SK-N-SH (cell line): ENCODE measurements around the gene ACVR1B. TPM values are rescaled to one million over a fixed set of nuclear protein-coding genes. Genes with fewer than 3 reads are reported as not detected.
A peak's percentile ranks its signal among the peaks of the same experiment; 100 is the strongest.

ENCODE experiments used
- CTCF ChIA-PET: fragments of 300-600, 350-600 bp; formaldehyde crosslinking; extraction: SDS; loops from one replicate; lab custom pipeline; 2021; lab: Yijun Ruan, JAX
- POLR2A ChIA-PET: fragments of 350-600 bp; sonication (Branson Sonifier 250); formaldehyde crosslinking; extraction: SDS; loops from one replicate; lab custom pipeline; 2020; ENCODE audit warnings: antibody characterized with exemption, inconsistent platforms; lab: Yijun Ruan, JAX
- DNase-seq: peaks from one replicate; pipeline ENCODE4 v3.0.0; 2012
- H2AFZ ChIP-seq: fragments of 200-600 bp; sonication (generic); 2 replicates; pipeline ENCODE4 v1.8.1; 2016; ENCODE audit warnings: antibody characterized with exemption, mild to moderate bottlenecking, low read depth
- H3F3A ChIP-seq: fragments of 200-600 bp; sonication (generic); replicated peaks from 2 replicates; pipeline ENCODE3; 2016; ENCODE audit warnings: antibody characterized with exemption, mild to moderate bottlenecking; ENCODE audit not compliant: insufficient read depth
- H3K27ac ChIP-seq, 2 experiments: fragments of 200-500 bp in 1 of 2; fragments of 200-600 bp in 1 of 2; sonication (Bioruptor generic) in 1 of 2; sonication (generic), shearing (Covaris generic) in 1 of 2; 2 replicates each; pipeline versions ENCODE4 v1.5.1 to v1.6.1; 2014 to 2016; ENCODE audit warnings: low read depth in 2 of 2, inconsistent platforms in 1 of 2, low read length in 1 of 2, mild to moderate bottlenecking in 1 of 2, mixed read lengths in 1 of 2
- H3K27me3 ChIP-seq: fragments of 200-600 bp; sonication (generic), shearing (Covaris generic); 2 replicates; pipeline ENCODE4 v1.6.1; 2016; ENCODE audit warnings: mixed run types; ENCODE audit not compliant: insufficient read depth
- H3K36me3 ChIP-seq, 2 experiments: fragments of 200-500 bp in 1 of 2; fragments of 200-600 bp in 1 of 2; sonication (Bioruptor generic) in 1 of 2; sonication (generic) in 1 of 2; replicated peaks in 1 of 2; 2 replicates each; pipeline versions ENCODE3 to v1.5.1; 2014 to 2016; ENCODE audit warnings: low read length in 1 of 2, mild to moderate bottlenecking in 1 of 2; ENCODE audit not compliant: insufficient read depth in 2 of 2, control insufficient read depth in 1 of 2
- H3K4me1 ChIP-seq, 2 experiments: fragments of 200-500 bp in 1 of 2; fragments of 200-600 bp in 1 of 2; sonication (Bioruptor generic) in 1 of 2; sonication (generic), shearing (Covaris generic) in 1 of 2; 2 replicates each; pipeline versions ENCODE4 v1.5.1 to v1.6.1; 2014 to 2016; ENCODE audit warnings: low read depth in 1 of 2, low read length in 1 of 2, mixed run types in 1 of 2; ENCODE audit not compliant: insufficient read depth in 2 of 2, control insufficient read depth in 1 of 2
- H3K4me2 ChIP-seq: fragments of 200-600 bp; sonication (generic), shearing (Covaris generic); 2 replicates; pipeline ENCODE4 v1.6.1; 2017; ENCODE audit warnings: mixed run types
- H3K4me3 ChIP-seq, 2 experiments: fragments of 200-500 bp in 1 of 2; fragments of 200-600 bp in 1 of 2; sonication (Bioruptor generic) in 1 of 2; sonication (generic), shearing (Covaris generic) in 1 of 2; 2 replicates each; pipeline versions ENCODE4 v1.5.1 to v1.8.1; 2014 to 2016; ENCODE audit warnings: low read depth in 2 of 2, inconsistent platforms in 1 of 2, low read length in 1 of 2, mild to moderate bottlenecking in 1 of 2, mixed read lengths in 1 of 2, moderate library complexity in 1 of 2
- H3K79me2 ChIP-seq: fragments of 200-600 bp; sonication (generic); 2 replicates; pipeline ENCODE4 v1.8.1; 2017; ENCODE audit warnings: mild to moderate bottlenecking; ENCODE audit not compliant: insufficient read depth
- H3K9ac ChIP-seq: fragments of 200-600 bp; sonication (generic); 2 replicates; pipeline ENCODE4 v1.6.1; 2017; ENCODE audit warnings: mixed run types
- H3K9me2 ChIP-seq: fragments of 200-600 bp; sonication (generic); 2 replicates; pipeline ENCODE4 v1.6.1; 2017; ENCODE audit warnings: mixed run types
- H3K9me3 ChIP-seq: fragments of 200-600 bp; sonication (generic); 2 replicates; pipeline ENCODE4 v1.6.1; 2017; ENCODE audit warnings: mixed run types, mild to moderate bottlenecking, moderate library complexity
- H4K20me1 ChIP-seq: fragments of 200-600 bp; sonication (generic); 2 replicates; pipeline ENCODE4 v1.6.1; 2017; ENCODE audit warnings: mild to moderate bottlenecking, mixed run types; ENCODE audit not compliant: insufficient read depth
- GATA2 ChIP-seq: sonication (generic); formaldehyde crosslinking; IDR thresholded peaks from 2 replicates; pipeline ENCODE4 v1.5.0; 2020; ENCODE audit warnings: mild to moderate bottlenecking, missing genetic modification reagents
- JUND ChIP-seq: IDR thresholded peaks from 2 replicates; pipeline ENCODE4 v1.4.0; 2012
- MAX ChIP-seq: IDR thresholded peaks from 2 replicates; pipeline ENCODE4 v1.4.0; 2012; ENCODE audit warnings: low read depth
- RFX5 ChIP-seq: IDR thresholded peaks from 2 replicates; pipeline ENCODE4 v1.6.1; 2012; ENCODE audit warnings: mild to moderate bottlenecking, improper control_type of control experiment, low read length
- SIN3A ChIP-seq: IDR thresholded peaks from 2 replicates; pipeline ENCODE4 v1.6.1; 2012; ENCODE audit warnings: low read depth, mild to moderate bottlenecking, low read length, moderate library complexity, borderline replicate concordance
- SMC3 ChIP-seq: IDR thresholded peaks from 2 replicates; pipeline ENCODE4 v1.6.1; 2012; ENCODE audit warnings: low read depth, low read length, improper control_type of control experiment
- TCF12 ChIP-seq: IDR thresholded peaks from 2 replicates; pipeline ENCODE4 v1.4.0; 2012
- WGBS: methylation state at CpG from one replicate; pipeline ENCODE4 v1.1.6; 2017; ENCODE audit warnings: low lambda C conversion rate; 5-methylcytosine and 5-hydroxymethylcytosine counted together
- polyA plus RNA-seq, 3 experiments: library from polyadenylated mRNA; depleted of rRNA; stranded (reverse); fragments of >200 nt; gene quantifications; 2 replicates each; pipeline ENCODE4 v1.2.3, GENCODE V29; 2012
- TF ChIP-seq, protein P1 (sequence below): IDR thresholded peaks from 2 replicates; pipeline ENCODE4 v1.4.0; 2012; ENCODE audit warnings: low read depth, borderline replicate concordance
- TF ChIP-seq, protein P2 (sequence below): IDR thresholded peaks from 2 replicates; pipeline ENCODE4; 2012

Gene ACVR1B
- polyA plus RNA-seq, 1 of the 3 experiments (the other 2 are of a cell fraction), result 12.1 TPM

DNA sequence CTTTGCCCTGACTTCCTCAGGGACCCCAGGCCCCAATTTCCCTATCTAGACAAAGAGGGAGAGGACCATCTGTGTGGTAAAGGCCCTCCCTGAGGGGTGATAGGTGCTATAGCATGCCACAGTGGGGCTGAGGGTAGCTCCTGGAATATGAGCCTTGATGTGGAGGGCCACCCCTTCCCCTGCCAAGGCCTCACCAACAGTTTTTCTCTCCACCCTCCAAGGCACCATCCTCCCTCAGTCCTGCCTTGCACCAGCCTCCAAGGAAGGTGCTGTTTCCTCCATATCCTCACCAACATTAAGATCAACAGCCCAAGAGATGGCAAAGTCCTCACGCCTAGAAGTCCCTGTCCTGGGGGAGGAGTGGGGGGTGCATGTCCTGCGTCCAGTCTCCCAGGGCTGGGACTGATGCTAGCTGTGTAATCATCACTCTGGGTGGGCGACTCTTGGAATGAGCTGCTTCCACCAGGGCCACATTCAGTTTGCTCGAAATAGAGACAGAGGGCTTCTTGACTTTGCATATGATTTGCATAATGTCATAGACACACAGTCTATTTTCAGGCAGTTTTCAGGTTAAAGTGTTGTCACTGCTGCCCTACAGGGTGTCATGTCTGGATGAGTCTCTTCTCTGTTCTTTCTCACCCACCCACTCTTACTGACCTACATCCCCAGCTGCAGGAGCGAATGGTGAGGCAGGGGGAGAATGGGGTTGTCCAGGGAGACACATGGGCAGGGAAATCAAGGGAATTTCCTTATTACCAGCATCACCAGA lies 26.8 kb upstream of the ACVR1B start:
- no peaks in the 10 kb centered on the region for H3K9me2 ChIP-seq

GRCh38 chr12:51925346-51926063 lies 26.0 kb upstream of the ACVR1B start:
- H3K9ac ChIP-seq, result no peak overlapping the region
- H3F3A ChIP-seq, result no peaks in the 10 kb centered on the region
- H3K27me3 ChIP-seq, result no peaks in the 10 kb centered on the region
- H3K4me1 ChIP-seq, result peaks cover 0 to 27% of the 10 kb centered on the region in 2 experiments; a peak in 1 of 4 replicates
- H3K4me2 ChIP-seq, result no peak overlapping the region
- H4K20me1 ChIP-seq, result no peaks in the 10 kb centered on the region
- no peaks in the 10 kb centered on the region for H3K79me2 ChIP-seq
- H3K4me3 ChIP-seq, result no peak overlapping the region
- H3K9me2 ChIP-seq, result no peaks in the 10 kb centered on the region
- no peak overlapping the region for H2AFZ ChIP-seq
- no peaks in the 10 kb centered on the region for H3K9me3 ChIP-seq
- POLR2A ChIA-PET, result no interaction called here
- WGBS, result 63% methylated on average over 3 of the region's 3 CpGs
- CTCF ChIA-PET, result interaction anchor here (0.8 to 10.1 kb wide), 11 partner anchors 8 to 105 kb away, joined by 3 to 55 read pairs (median 8); no protein-coding TSS in a partner anchor
- DNase-seq, result no peak
- H3K27ac ChIP-seq, result peak overlapping the region in 1 of 2 experiments; percentile 65; a peak in 1 of 4 replicates
- no peaks in the 10 kb centered on the region for H3K36me3 ChIP-seq
- no peak for TF ChIP-seq TCF12
- peak; percentile 45; the same call in 1 of the 2 replicates for TF ChIP-seq GATA2 (CRISPR knock-in tag)

More for the DNA sequence above, 26.8 kb upstream of the ACVR1B start:
- Histone ChIP-seq H3K4me1 (peaks cover 0 to 31% of the 10 kb centered on the region in 2 experiments; a peak in 1 of 4 replicates), H3K27ac (no peak overlapping the region), H3F3A (no peaks in the 10 kb centered on the region), H2AFZ (no peak overlapping the region), H3K79me2 (no peaks in the 10 kb centered on the region), H4K20me1 (no peaks in the 10 kb centered on the region), H3K36me3 (no peaks in the 10 kb centered on the region), H3K9ac (no peak overlapping the region), H3K4me3 (no peak overlapping the region), H3K9me3 (no peaks in the 10 kb centered on the region), H3K27me3 (no peaks in the 10 kb centered on the region), H3K4me2 (no peak overlapping the region)
- TF ChIP-seq SIN3A, result no peak
- TF ChIP-seq RFX5, result no peak
- TF ChIP-seq, protein P1, sequence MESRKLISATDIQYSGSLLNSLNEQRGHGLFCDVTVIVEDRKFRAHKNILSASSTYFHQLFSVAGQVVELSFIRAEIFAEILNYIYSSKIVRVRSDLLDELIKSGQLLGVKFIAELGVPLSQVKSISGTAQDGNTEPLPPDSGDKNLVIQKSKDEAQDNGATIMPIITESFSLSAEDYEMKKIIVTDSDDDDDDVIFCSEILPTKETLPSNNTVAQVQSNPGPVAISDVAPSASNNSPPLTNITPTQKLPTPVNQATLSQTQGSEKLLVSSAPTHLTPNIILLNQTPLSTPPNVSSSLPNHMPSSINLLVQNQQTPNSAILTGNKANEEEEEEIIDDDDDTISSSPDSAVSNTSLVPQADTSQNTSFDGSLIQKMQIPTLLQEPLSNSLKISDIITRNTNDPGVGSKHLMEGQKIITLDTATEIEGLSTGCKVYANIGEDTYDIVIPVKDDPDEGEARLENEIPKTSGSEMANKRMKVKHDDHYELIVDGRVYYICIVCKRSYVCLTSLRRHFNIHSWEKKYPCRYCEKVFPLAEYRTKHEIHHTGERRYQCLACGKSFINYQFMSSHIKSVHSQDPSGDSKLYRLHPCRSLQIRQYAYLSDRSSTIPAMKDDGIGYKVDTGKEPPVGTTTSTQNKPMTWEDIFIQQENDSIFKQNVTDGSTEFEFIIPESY, result no peak
- no peak for TF ChIP-seq SMC3
- TF ChIP-seq MAX, result no peak
- TF ChIP-seq JUND, result no peak
- TF ChIP-seq, protein P2, sequence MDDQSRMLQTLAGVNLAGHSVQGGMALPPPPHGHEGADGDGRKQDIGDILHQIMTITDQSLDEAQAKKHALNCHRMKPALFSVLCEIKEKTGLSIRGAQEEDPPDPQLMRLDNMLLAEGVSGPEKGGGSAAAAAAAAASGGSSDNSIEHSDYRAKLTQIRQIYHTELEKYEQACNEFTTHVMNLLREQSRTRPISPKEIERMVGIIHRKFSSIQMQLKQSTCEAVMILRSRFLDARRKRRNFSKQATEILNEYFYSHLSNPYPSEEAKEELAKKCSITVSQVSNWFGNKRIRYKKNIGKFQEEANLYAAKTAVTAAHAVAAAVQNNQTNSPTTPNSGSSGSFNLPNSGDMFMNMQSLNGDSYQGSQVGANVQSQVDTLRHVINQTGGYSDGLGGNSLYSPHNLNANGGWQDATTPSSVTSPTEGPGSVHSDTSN, result no peak
- WGBS, result 73% methylated on average over 5 of the region's 5 CpGs
- no peak for DNase-seq
- CTCF ChIA-PET, result interaction anchor here (0.8 to 10.1 kb wide), 10 partner anchors 10 to 197 kb away, joined by 3 to 55 read pairs (median 5); no protein-coding TSS in a partner anchor
- POLR2A ChIA-PET, result no interaction called here
